Fibroblast of pulmonary artery (primary cell): Measurements from ENCODE around the gene RSRC2.

Source experiments
- DNase-seq: peaks from one replicate; pipeline ENCODE4 v3.0.0-alpha.2; 2010; ENCODE audit warnings: low read depth
- H3K4me3 ChIP-seq: replicated peaks from 2 replicates; pipeline ENCODE4 v1.5.1; 2011; ENCODE audit warnings: low read depth, mild to moderate bottlenecking, control low read depth, low read length, moderate library complexity
- TF ChIP-seq, protein P1 (sequence below): IDR thresholded peaks from 2 replicates; pipeline ENCODE4 v1.5.1; 2011; ENCODE audit warnings: mild to moderate bottlenecking, control low read depth, low read length, inconsistent platforms; ENCODE audit errors: missing control alignments

RSRC2 gene

DNA sequence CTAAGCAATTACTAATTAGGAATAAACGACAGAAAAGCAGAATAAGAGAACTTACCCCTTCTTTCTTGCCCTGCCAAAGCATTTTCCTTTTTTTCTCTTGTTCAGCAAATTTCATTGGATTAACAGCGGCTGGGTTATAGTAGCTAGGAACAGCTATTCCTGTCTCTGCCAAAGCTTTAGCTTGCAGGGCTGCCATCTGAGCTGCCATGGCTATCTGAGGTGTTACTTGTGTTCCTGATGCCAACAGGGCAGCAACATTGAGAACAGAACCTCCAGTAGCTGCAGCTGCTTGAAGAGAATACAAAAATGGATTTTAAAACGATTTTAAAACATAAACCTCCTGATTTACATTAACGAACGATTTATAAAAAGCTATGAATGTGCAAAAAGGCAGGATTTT lies 18.6 kb downstream of the RSRC2 start:
- TF ChIP-seq, protein P1, sequence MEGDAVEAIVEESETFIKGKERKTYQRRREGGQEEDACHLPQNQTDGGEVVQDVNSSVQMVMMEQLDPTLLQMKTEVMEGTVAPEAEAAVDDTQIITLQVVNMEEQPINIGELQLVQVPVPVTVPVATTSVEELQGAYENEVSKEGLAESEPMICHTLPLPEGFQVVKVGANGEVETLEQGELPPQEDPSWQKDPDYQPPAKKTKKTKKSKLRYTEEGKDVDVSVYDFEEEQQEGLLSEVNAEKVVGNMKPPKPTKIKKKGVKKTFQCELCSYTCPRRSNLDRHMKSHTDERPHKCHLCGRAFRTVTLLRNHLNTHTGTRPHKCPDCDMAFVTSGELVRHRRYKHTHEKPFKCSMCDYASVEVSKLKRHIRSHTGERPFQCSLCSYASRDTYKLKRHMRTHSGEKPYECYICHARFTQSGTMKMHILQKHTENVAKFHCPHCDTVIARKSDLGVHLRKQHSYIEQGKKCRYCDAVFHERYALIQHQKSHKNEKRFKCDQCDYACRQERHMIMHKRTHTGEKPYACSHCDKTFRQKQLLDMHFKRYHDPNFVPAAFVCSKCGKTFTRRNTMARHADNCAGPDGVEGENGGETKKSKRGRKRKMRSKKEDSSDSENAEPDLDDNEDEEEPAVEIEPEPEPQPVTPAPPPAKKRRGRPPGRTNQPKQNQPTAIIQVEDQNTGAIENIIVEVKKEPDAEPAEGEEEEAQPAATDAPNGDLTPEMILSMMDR, result no peak
- no peak overlapping the region for H3K4me3 ChIP-seq
- DNase-seq, result no peak

- no peak for DNase-seq
- H3K4me3 ChIP-seq, result no peak overlapping the region
- TF ChIP-seq, protein P1, result no peak
Measured at GRCh38 chr12:122506393-122506938, 20.3 kb downstream of the RSRC2 start.

GRCh38 chr12:122505419-122506051 lies 21.2 kb downstream of the RSRC2 start:
- peak; percentile 27 for DNase-seq
- TF ChIP-seq, protein P1, result no peak
- no peak overlapping the region for H3K4me3 ChIP-seq

GRCh38 chr12:122503783-122504590 lies 22.7 kb downstream of the RSRC2 start:
- no peak overlapping the region for H3K4me3 ChIP-seq
- DNase-seq, result no peak
- TF ChIP-seq, protein P1, result no peak

- TF ChIP-seq, protein P1, result no peak
- H3K4me3 ChIP-seq, result no peak overlapping the region
- no peak for DNase-seq
Measured at GRCh38 chr12:122503147-122503751, 23.5 kb downstream of the RSRC2 start.

- TF ChIP-seq, protein P1, result no peak
- peak overlapping the region; percentile 95 for H3K4me3 ChIP-seq
- no peak for DNase-seq
Measured at GRCh38 chr12:122501489-122501989, 25.2 kb downstream of the RSRC2 start.
